ENCODE results near the gene ANKHD1. TPM values are rescaled to one million over a fixed set of nuclear protein-coding genes. Genes with fewer than 3 reads are reported as not detected.

The ANKHD1 gene
- total and polyA plus RNA-seq, 2 donors from 2014 or later, result 26.4 to 130 TPM

DNA sequence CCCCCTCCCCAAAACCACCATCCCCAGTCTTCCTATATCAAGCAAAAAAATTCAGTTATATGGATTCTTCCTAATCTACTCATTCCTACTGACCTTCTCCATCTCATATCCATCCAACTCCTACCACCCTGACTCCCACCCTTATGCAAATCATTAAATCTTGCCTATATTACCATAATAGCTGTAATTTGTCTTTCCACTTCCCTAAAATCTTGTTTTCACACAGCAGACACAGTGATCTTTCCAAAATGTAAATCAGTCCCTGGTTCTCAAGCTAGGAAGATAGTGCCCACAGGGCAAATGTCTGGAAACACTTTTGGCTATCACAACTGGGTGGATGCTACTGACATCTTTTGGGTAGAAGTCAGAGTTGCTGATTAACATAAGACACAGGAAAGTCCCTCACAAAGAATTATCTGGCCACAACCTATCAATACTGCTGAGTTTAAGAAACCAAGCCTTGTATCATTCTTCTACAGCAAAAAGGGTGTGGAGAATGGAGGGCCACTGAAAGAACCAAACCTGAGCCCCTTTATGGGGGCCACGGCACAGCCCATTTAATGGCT is 154.2 kb downstream of the ANKHD1 start:
- FAIRE-seq (no peak), DNase-seq (no peak)
- Histone ChIP-seq H3K27me3 (ENCODE audit: control insufficient read depth, insufficient read depth, low read length) (no peaks in the 10 kb centered on the region), H3K36me3 (ENCODE audit: control insufficient read depth in 2 of 3, insufficient read depth in 3 of 3, low read length in 3 of 3) (peaks cover 2 to 10% (median 5%) of the 10 kb centered on the region in 3 donors), H3K27ac (ENCODE audit: low read depth in 2 of 2, low read length in 2 of 2) (no peak overlapping the region), H3K9ac (ENCODE audit: low read length in 3 of 3) (peak overlapping the region in 1 of 3 donors; percentile 43), H3K4me3 (ENCODE audit: low read length in 3 of 3) (peak overlapping the region in 2 of 3 donors; percentile 74 to 81), H3K9me3 (ENCODE audit: control insufficient read depth in 2 of 3, insufficient read depth in 1 of 3, low read length in 3 of 3) (no peaks in the 10 kb centered on the region), H3K4me1 (ENCODE audit: control insufficient read depth in 2 of 3, insufficient read depth in 2 of 3, low read depth in 1 of 3, low read length in 3 of 3) (peaks cover 0 to 17% (median 10%) of the 10 kb centered on the region in 3 donors)
- TF ChIP-seq, protein P1, sequence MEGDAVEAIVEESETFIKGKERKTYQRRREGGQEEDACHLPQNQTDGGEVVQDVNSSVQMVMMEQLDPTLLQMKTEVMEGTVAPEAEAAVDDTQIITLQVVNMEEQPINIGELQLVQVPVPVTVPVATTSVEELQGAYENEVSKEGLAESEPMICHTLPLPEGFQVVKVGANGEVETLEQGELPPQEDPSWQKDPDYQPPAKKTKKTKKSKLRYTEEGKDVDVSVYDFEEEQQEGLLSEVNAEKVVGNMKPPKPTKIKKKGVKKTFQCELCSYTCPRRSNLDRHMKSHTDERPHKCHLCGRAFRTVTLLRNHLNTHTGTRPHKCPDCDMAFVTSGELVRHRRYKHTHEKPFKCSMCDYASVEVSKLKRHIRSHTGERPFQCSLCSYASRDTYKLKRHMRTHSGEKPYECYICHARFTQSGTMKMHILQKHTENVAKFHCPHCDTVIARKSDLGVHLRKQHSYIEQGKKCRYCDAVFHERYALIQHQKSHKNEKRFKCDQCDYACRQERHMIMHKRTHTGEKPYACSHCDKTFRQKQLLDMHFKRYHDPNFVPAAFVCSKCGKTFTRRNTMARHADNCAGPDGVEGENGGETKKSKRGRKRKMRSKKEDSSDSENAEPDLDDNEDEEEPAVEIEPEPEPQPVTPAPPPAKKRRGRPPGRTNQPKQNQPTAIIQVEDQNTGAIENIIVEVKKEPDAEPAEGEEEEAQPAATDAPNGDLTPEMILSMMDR (IDR thresholded peaks at IDR 0.05; ENCODE audit: borderline replicate concordance, extremely low read depth, insufficient read depth), result no peak
- intact Hi-C loops (cut with DNase I), result no loop called here

DNA sequence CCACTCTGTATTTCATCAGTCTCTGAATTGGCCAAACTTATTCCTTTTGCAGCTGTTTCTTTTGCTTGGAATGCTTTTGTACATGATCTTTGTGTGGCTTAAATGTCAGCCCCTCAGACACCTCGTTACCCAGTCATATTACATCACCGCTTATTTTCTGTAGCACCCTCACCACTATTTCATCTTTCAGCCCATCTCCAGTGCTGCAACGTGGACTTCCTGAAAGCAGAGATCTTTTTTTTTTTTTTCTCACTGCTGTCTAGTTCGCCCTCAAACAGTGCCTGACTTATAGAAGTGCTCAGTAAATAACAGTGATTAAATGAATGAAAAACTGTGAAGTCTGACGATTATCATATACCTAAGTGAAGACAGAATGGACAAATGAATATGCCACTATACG is 154.8 kb downstream of the ANKHD1 start:
- Histone ChIP-seq H3K4me3 (ENCODE audit: low read length in 3 of 3) (peak overlapping the region; percentile 64 to 81 (median 74)), H3K9ac (ENCODE audit: low read length in 3 of 3) (peak overlapping the region; percentile 2 to 85 (median 43)), H3K9me3 (ENCODE audit: control insufficient read depth in 2 of 3, insufficient read depth in 1 of 3, low read length in 3 of 3) (no peaks in the 10 kb centered on the region), H3K4me1 (ENCODE audit: control insufficient read depth in 2 of 3, insufficient read depth in 2 of 3, low read depth in 1 of 3, low read length in 3 of 3) (peaks cover 0 to 17% (median 10%) of the 10 kb centered on the region in 3 donors), H3K27me3 (ENCODE audit: control insufficient read depth, insufficient read depth, low read length) (no peaks in the 10 kb centered on the region), H3K27ac (ENCODE audit: low read depth in 2 of 2, low read length in 2 of 2) (no peak overlapping the region), H3K36me3 (ENCODE audit: control insufficient read depth in 2 of 3, insufficient read depth in 3 of 3, low read length in 3 of 3) (peaks cover 2 to 6% (median 4%) of the 10 kb centered on the region in 3 donors)
- FAIRE-seq (no peak), DNase-seq (peak in 2 of 5 donors; percentile 8 to 21)
- intact Hi-C loops (cut with DNase I), result no loop called here
- TF ChIP-seq, protein P1 (IDR thresholded peaks at IDR 0.05; ENCODE audit: borderline replicate concordance, extremely low read depth, insufficient read depth), result no peak

DNA sequence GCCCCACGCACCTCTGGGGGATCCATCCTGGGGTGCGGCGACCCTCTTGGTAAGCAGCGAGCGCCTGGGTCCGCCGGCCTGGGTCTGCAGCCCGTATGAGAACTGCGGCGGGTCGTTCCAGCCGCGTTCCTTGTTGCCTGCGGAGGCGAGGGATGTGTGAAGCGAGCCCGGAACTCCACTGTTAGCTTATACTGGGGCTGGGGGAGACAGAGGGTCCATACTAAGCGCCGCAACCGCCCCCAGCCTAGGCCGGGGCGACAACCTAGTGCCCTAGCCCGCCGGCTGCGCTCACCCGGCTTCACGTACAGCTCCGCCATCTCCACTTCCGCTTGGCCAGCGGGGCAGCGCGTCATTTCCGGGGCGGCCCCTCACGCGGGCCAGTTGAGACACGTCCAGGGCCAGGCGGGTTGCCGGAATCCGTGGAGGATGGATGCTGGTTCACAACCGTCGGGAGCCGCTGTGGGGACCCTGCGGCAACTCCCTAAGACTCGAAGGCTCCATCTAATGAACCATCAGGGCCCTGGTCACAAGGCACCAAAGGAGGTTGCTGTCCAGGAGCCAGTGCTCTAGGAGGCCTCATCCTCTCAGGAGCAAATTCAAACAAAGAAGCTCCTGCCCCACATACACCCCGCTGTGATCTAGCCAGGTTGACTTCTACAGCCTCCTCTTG is 155.6 kb downstream of the ANKHD1 start, which contains the start of gene SRA1:
SRA1 (minus strand) TSS at position 338 of the 670 bp plus-strand sequence; CDS start at position 317, 21 bp downstream.
- TF ChIP-seq, protein P1 (IDR thresholded peaks at IDR 0.05; ENCODE audit: borderline replicate concordance, extremely low read depth, insufficient read depth), result no peak
- Histone ChIP-seq H3K36me3 (ENCODE audit: control insufficient read depth in 2 of 3, insufficient read depth in 3 of 3, low read length in 3 of 3) (no peaks in the 10 kb centered on the region), H3K9me3 (ENCODE audit: control insufficient read depth in 2 of 3, insufficient read depth in 1 of 3, low read length in 3 of 3) (no peaks in the 10 kb centered on the region), H3K27me3 (ENCODE audit: control insufficient read depth, insufficient read depth, low read length) (no peaks in the 10 kb centered on the region), H3K4me1 (ENCODE audit: control insufficient read depth in 2 of 3, insufficient read depth in 2 of 3, low read depth in 1 of 3, low read length in 3 of 3) (peaks cover 0 to 17% (median 10%) of the 10 kb centered on the region in 3 donors), H3K4me3 (ENCODE audit: low read length in 3 of 3) (peak within 1 kb of the TSS; percentile 64 to 81 (median 74)), H3K27ac (ENCODE audit: low read depth in 2 of 2, low read length in 2 of 2) (peak within 1 kb of the TSS; percentile 85 to 95), H3K9ac (ENCODE audit: low read length in 3 of 3) (peak within 1 kb of the TSS; percentile 53 to 92 (median 85))
- intact Hi-C loops (cut with DNase I), result no loop called here
- FAIRE-seq, result no peak
- DNase-seq, result peak; percentile 94 to 97 (median 95)
